HG02642 (cell line): ENCODE data around the gene ABCF2.

Experiments used
- ATAC-seq: cut with Tn5 transposase; IDR thresholded peaks from one replicate; pipeline ENCODE4 v1.9.1; 2021; ENCODE audit warnings: mild to moderate bottlenecking; ENCODE audit not compliant: unreplicated experiment, poor library complexity

Gene ABCF2

GRCh38 chr7:151177310-151177709 lies 49.7 kb downstream of the ABCF2 start:
- ATAC-seq, result no peak

GRCh38 chr7:151176401-151176800 lies 50.6 kb downstream of the ABCF2 start:
- no peak for ATAC-seq

DNA sequence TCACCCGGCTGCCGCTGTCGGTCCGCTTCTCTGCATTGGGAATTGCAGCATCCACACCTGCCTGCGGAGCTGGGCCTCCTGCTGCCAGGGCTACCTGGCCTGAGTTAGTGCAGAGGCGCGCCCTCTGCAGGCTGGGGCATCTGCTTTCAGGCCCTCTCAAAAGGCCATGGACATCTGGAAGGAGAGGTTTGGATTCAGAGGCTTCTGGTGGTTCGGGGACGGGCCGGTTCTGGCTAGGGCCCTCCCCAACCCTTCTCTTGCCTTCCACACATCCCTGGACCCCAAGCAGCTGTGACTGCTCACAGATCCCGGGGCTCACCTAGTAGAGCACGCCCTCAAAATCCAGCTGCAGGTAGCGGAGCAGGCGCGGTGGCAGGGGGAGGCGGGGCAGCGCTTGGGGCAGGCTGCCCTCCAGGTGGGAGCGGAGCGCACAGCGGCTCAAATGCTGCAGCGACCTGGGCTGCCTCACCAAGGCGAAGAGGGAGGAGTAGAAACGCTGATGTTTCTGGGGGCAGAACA lies 51.2 kb downstream of the ABCF2 start:
- ATAC-seq, result no peak

DNA sequence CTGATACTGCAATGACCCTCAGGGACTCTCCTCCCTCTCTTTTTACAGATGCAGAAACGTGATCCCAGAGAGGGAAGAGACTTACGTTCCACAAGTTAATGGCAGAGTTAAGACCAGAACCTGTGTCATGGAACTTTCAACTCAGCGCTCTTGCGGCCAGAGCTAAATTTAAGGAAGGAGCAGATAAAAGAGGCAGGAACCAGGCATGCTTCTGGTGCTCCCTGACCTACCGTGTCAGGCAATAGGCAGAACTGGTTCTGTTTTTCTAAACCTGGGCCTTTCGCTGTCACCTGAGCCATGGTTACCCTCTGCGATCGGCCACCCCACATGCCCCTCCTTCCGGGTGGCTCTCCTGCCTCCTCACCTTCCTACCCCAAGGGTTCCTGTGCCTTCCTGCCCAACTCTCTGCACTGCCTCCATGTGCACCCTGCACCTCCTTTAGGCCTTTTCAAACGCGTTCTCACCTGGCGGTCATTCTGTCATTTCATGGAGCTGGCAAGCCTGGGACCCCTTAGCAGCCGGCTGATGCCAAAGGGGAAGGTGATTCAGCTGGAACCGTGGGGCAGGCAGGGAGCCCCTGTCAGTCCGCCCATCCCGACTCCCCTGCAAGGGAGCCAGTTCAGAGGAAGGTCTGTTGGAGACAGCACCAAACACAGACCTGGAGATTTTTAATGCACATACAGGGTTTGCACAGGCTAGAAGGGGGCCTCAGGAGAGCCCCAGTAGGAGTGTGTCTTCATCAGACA lies 51.8 kb downstream of the ABCF2 start:
- no peak for ATAC-seq

DNA sequence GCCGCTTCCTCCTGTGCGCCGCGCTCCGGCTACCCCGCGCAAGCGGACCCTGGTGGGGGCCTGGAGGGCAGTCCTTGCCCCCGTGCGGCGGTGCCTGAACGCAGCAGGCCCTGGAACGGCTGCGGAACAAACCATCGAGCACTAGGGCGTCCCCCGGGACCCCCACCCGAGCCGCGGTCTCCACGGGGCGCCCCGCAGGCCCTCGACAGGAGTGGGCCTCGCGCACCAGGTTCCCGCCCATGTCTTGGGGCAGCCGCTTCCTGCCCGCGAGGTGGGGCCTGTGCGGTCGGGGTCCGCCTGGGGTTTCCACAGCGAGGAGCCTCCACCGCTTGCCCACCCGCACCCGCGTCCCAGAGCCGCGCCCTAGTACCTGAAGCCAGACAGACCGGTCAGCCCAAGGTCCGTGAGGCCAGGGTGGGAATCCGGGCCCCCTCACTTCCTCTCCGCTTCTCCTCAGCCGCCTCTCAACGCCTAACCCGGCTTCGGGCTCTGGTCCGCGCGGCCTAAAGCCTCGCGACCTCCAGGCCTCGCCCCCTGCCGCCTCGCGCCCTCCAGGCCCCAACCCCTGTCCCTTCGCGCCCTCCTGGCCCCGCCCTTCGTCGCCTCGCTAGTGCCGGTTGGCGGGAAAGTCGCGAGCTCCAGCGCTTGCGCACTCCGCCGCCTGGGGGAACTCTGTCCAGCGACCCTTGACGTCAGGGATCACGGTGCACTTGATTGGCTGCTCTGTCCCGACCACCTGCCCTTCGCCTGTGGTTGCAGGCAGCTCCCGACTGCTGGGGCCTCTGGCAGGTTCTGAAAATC lies 52.6 kb downstream of the ABCF2 start:
- no peak for ATAC-seq

GRCh38 chr7:151173386-151174245 lies 53.4 kb downstream of the ABCF2 start:
- ATAC-seq, result no peak

DNA sequence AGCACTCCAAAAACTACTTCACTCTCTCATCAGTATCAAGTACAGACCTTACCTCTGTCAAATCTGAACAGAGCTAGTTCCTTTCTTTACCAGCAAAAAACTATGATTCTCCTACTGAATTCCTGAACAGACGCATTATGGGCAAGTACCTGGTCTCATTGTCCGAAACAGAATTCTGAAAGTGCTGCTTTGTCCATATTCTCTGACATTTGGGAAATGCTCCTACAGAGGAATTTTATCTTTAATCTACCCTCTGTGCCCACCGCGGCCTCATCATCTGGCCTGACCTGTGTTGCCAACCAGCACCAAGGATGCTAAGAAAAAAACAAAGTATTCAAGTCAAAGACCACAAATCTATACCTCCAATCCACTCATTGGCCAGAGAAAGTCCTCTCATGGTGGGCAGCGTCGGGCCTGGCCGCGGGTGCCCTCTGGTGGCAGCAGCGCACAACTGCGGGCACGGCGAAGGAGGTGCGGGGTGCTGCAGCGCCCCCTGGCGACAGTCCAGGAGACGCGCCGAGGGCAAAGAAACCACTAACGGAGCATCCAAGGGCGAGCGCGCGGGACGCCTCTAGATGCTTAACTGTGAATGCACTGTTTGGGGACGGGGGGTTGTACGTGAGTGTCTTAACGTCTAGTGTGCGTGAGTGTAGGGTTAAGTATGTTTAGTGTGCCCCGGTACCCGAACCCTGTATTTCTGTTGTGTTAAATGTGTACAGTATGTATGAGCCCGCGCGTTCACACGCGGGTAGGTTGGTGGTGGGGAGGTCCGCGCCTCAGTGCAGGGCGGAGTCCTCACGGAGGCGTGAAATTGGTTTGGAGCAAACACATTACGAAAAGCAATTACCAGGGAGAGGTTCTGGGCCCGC lies 54.5 kb downstream of the ABCF2 start:
- peak; percentile 81 for ATAC-seq

DNA sequence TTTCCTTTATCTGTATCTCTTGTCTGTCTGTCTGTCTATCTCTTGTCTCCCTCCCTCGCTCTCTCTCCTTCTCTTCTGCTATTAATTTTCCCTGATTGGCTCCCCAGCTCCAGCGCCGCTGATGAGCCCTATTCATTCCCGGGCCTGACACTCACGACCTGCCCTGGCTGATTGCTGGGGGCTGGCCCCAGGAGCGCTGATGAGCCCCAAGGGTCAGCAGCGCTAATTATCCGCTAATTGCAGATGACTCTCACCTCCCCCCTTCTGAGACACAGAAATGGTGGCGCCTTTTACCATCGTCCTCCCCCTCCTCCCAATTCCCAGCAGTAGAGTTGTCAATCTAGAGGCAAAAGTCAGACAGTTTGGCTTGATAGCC lies 58.2 kb downstream of the ABCF2 start:
- ATAC-seq, result no peak

GRCh38 chr7:151168003-151168786 lies 58.8 kb downstream of the ABCF2 start:
- ATAC-seq, result peak; percentile 59

DNA sequence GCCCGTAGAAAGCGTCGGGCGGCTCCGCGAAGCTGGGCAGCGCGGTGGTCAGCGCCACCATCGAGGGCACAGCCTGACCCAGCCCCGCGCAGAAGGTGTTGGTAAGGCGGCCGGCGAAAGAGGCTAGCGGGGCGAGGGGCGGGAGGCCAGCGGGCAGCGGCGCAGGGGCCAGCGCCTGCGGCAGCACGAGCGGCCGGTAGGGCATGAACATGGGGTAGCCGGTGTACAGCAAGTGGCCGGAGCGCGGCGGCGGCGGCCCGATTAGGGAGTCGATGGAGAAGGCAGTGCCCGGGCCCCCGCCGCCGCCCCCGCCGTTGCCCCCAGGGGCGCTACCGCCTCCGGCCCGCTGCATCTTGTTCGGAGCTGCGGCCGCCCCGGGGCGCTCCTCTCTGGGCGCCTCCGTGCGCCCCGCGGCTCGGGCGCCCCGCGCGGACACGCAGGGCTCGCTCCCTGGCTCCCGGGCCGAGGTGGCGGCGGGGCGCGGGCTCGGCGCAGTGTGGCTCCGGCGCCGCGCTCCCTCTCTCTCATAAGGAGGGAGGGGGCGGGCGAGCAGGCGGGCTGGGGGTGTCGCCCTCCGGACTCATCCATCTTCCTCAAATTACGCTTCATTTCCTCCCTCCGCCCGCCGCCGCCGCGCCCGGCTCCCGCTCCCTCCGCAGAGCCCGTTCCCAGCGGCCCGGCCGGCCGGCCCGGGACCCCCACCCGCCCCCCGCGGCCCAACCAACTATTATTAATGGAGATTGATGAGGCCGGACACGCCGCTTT lies 59.6 kb downstream of the ABCF2 start, which contains the start of gene GBX1:
Gene GBX1, minus strand, starts transcription at position 498 of the 765 bp plus-strand sequence. Its CDS starts 146 bp downstream, at position 352.
- ATAC-seq, result no peak

GRCh38 chr7:151166629-151167196 lies 60.3 kb downstream of the ABCF2 start:
- no peak for ATAC-seq
